H1 (cell line): ENCODE data around the gene ADD2. TPM values are rescaled to one million over a fixed set of nuclear protein-coding genes. Genes with fewer than 3 reads are reported as not detected.

Experiments used
- CTCF ChIA-PET: fragments of 300-600 bp; sonication (Branson Sonifier 250); formaldehyde crosslinking; loops from one replicate; lab custom pipeline; 2021; ENCODE audit not compliant: partially characterized antibody; lab: Charles Lee
- POLR2A ChIA-PET: fragments of 300-600 bp; sonication (Branson Sonifier 250); formaldehyde crosslinking; loops from one replicate; lab custom pipeline; 2021; ENCODE audit warnings: inconsistent platforms; ENCODE audit not compliant: partially characterized antibody; lab: Charles Lee
- DNase-seq, 2 experiments: peaks; one replicate each; pipeline versions ENCODE4 v3.0.0 to v3.0.0-alpha.2; 2010 to 2022; ENCODE audit warnings: low spot score in 2 of 2, low read depth in 1 of 2, mixed read lengths in 1 of 2
- FAIRE-seq: peaks from 2 replicates; lab custom pipeline; 2011; peaks lifted over from hg19 to GRCh38; lab: Jason Lieb, UNC
- H2AFZ ChIP-seq: 2 replicates; pipeline ENCODE4 v1.8.1; 2012; ENCODE audit warnings: low read length, inconsistent platforms
- H2AK5ac ChIP-seq: 2 replicates; pipeline ENCODE4 v1.6.1; 2013; ENCODE audit warnings: low read depth, low read length
- H2BK120ac ChIP-seq: replicated peaks from 2 replicates; pipeline ENCODE3; 2013; ENCODE audit warnings: low read depth, low read length, inconsistent platforms
- H2BK12ac ChIP-seq: 2 replicates; pipeline ENCODE4 v1.6.1; 2013; ENCODE audit warnings: low read depth, low read length
- H2BK15ac ChIP-seq: 2 replicates; pipeline ENCODE4 v1.6.1; 2013; ENCODE audit warnings: low read length
- H2BK20ac ChIP-seq: 2 replicates; pipeline ENCODE4 v1.6.1; 2013; ENCODE audit warnings: low read length
- H2BK5ac ChIP-seq: 2 replicates; pipeline ENCODE4 v1.6.1; 2013; ENCODE audit warnings: low read depth, low read length
- H3K14ac ChIP-seq: 2 replicates; pipeline ENCODE4 v1.6.1; 2013; ENCODE audit warnings: inconsistent platforms; ENCODE audit not compliant: insufficient read length
- H3K18ac ChIP-seq: 2 replicates; pipeline ENCODE4 v1.6.1; 2013; ENCODE audit warnings: low read length; ENCODE audit errors: extremely low read depth
- H3K23ac ChIP-seq: 2 replicates; pipeline ENCODE4 v1.6.1; 2013; ENCODE audit warnings: inconsistent platforms; ENCODE audit not compliant: insufficient read length
- H3K23me2 ChIP-seq: 2 replicates; pipeline ENCODE4 v1.6.1; 2013; ENCODE audit warnings: low read depth, low read length
- H3K27ac ChIP-seq: 2 replicates; pipeline ENCODE4 v1.6.1; 2011; ENCODE audit warnings: low read depth, low read length, inconsistent platforms
- H3K27me3 ChIP-seq, 4 experiments: replicated peaks in 1 of 4; 1 replicate in 1 of 4; 2 replicates in 3 of 4; pipeline versions ENCODE4 v1.6.1 to v1.8.1; 2011 to 2013; ENCODE audit warnings: low read length in 3 of 4, mild to moderate bottlenecking in 3 of 4, inconsistent platforms in 2 of 4, mixed read lengths in 2 of 4, moderate library complexity in 1 of 4; ENCODE audit not compliant: control insufficient read depth in 3 of 4, insufficient read depth in 3 of 4; ENCODE audit errors: extremely low read depth in 1 of 4
- H3K36me3 ChIP-seq, 4 experiments: 2 replicates each; pipeline versions ENCODE4 v1.6.1 to v1.8.1; 2011 to 2013; ENCODE audit warnings: mild to moderate bottlenecking in 4 of 4, low read length in 3 of 4, moderate library complexity in 2 of 4, control low read depth in 1 of 4, inconsistent platforms in 1 of 4; ENCODE audit not compliant: insufficient read depth in 4 of 4, control insufficient read depth in 2 of 4
- H3K4ac ChIP-seq: replicated peaks from 2 replicates; pipeline ENCODE3; 2013; ENCODE audit warnings: low read length, low read depth, mixed read lengths, inconsistent platforms; ENCODE audit not compliant: insufficient read length
- H3K4me1 ChIP-seq, 4 experiments: replicated peaks in 1 of 4; 1 replicate in 1 of 4; 2 replicates in 3 of 4; pipeline versions ENCODE4 v1.6.1 to v1.8.1; 2011 to 2013; ENCODE audit warnings: low read length in 3 of 4, inconsistent platforms in 2 of 4, mixed read lengths in 1 of 4; ENCODE audit not compliant: insufficient read depth in 4 of 4, control insufficient read depth in 3 of 4
- H3K4me2 ChIP-seq, 2 experiments: 2 replicates each; pipeline versions ENCODE4 v1.6.1 to v1.8.1; 2011 to 2013; ENCODE audit warnings: low read depth in 2 of 2, low read length in 2 of 2, control low read depth in 1 of 2, inconsistent platforms in 1 of 2, mild to moderate bottlenecking in 1 of 2; ENCODE audit not compliant: insufficient read depth in 1 of 2
- H3K4me3 ChIP-seq, 4 experiments: fragments of 200-600, 300-600 bp in 1 of 4; sonication (generic), shearing (Covaris generic), sonication (Bioruptor Twin) in 1 of 4; 2 replicates each; pipeline versions ENCODE4 v1.5.1 to v1.8.1; 2011 to 2016; ENCODE audit warnings: low read length in 4 of 4, low read depth in 3 of 4, control low read depth in 2 of 4, inconsistent platforms in 2 of 4, mild to moderate bottlenecking in 2 of 4, mixed read lengths in 1 of 4, moderate library complexity in 1 of 4; ENCODE audit not compliant: insufficient read depth in 2 of 4; ENCODE audit errors: extremely low read depth in 1 of 4
- H3K56ac ChIP-seq: replicated peaks from 2 replicates; pipeline ENCODE3; 2013; ENCODE audit warnings: low read depth, mild to moderate bottlenecking, mixed read lengths, low read length, inconsistent platforms; ENCODE audit not compliant: insufficient read length
- H3K79me1 ChIP-seq: 2 replicates; pipeline ENCODE4 v1.6.1; 2013; ENCODE audit warnings: low read depth, low read length, control low read depth
- H3K79me2 ChIP-seq, 2 experiments: 2 replicates each; pipeline versions ENCODE4 v1.6.1 to v1.8.1; 2012 to 2013; ENCODE audit warnings: low read length in 2 of 2, mild to moderate bottlenecking in 2 of 2, inconsistent platforms in 1 of 2; ENCODE audit not compliant: insufficient read depth in 2 of 2, control insufficient read depth in 1 of 2
- H3K9ac ChIP-seq, 4 experiments: replicated peaks in 1 of 4; 1 replicate in 1 of 4; 2 replicates in 3 of 4; pipeline versions ENCODE4 v1.6.1 to v1.8.1; 2011 to 2013; ENCODE audit warnings: low read depth in 3 of 4, low read length in 3 of 4, control low read depth in 2 of 4, mild to moderate bottlenecking in 2 of 4, moderate library complexity in 2 of 4, inconsistent platforms in 1 of 4; ENCODE audit errors: extremely low read depth in 1 of 4
- H3K9me3 ChIP-seq, 2 experiments: 2 replicates each; pipeline versions ENCODE4 v1.6.1 to v1.8.1; 2012 to 2013; ENCODE audit warnings: mild to moderate bottlenecking in 2 of 2, moderate library complexity in 2 of 2, control low read depth in 1 of 2, inconsistent platforms in 1 of 2, low read depth in 1 of 2, low read length in 1 of 2, mixed read lengths in 1 of 2; ENCODE audit not compliant: insufficient read depth in 2 of 2
- H4K20me1 ChIP-seq, 2 experiments: replicated peaks in 1 of 2; 2 replicates each; pipeline versions ENCODE3 to v1.8.1; 2011 to 2013; ENCODE audit warnings: inconsistent platforms in 2 of 2, low read length in 2 of 2, mild to moderate bottlenecking in 1 of 2; ENCODE audit not compliant: insufficient read depth in 2 of 2, control insufficient read depth in 1 of 2
- H4K5ac ChIP-seq: 2 replicates; pipeline ENCODE4 v1.6.1; 2013; ENCODE audit warnings: low read length, low read depth, mixed read lengths, inconsistent platforms; ENCODE audit not compliant: insufficient read length
- H4K8ac ChIP-seq: 2 replicates; pipeline ENCODE4 v1.8.0; 2013; ENCODE audit warnings: mild to moderate bottlenecking, moderate library complexity, low read length, inconsistent platforms; ENCODE audit not compliant: insufficient read depth; ENCODE audit errors: extremely low read depth
- H4K91ac ChIP-seq: replicated peaks from 2 replicates; pipeline ENCODE3; 2013; ENCODE audit warnings: low read length, mixed read lengths, inconsistent platforms; ENCODE audit not compliant: insufficient read length
- ASH2L ChIP-seq: fragments of 200-600, 300-600 bp; sonication (generic); IDR thresholded peaks from one replicate; pipeline ENCODE4 v1.7.1; 2017; ENCODE audit warnings: low read length
- CREB1 ChIP-seq: IDR thresholded peaks from 2 replicates; pipeline ENCODE4 v1.6.1; 2012; ENCODE audit warnings: inconsistent platforms
- EGR1 ChIP-seq: IDR thresholded peaks from 2 replicates; pipeline ENCODE4 v1.6.1; 2011; ENCODE audit warnings: low read depth, low read length, borderline replicate concordance
- EZH2 ChIP-seq: fragments of 200-600 bp; sonication (generic); IDR thresholded peaks from 2 replicates; pipeline ENCODE4 v1.7.1; 2012; ENCODE audit warnings: low read depth, mild to moderate bottlenecking, moderate library complexity, low read length, inconsistent platforms; ENCODE audit not compliant: severe bottlenecking
- GTF2F1 ChIP-seq: IDR thresholded peaks from 2 replicates; pipeline ENCODE4 v1.6.1; 2012; ENCODE audit warnings: low read depth, low read length, improper control_type of control experiment, borderline replicate concordance
- KDM4A ChIP-seq: IDR thresholded peaks from one replicate; pipeline ENCODE4 v1.7.1; 2012; ENCODE audit warnings: low read depth, mild to moderate bottlenecking, moderate library complexity, low read length, inconsistent platforms; ENCODE audit not compliant: severe bottlenecking
- MAFK ChIP-seq: IDR thresholded peaks from 2 replicates; pipeline ENCODE4 v1.6.1; 2012; ENCODE audit warnings: low read depth, mild to moderate bottlenecking, improper control_type of control experiment, low read length
- RBBP5 ChIP-seq: IDR thresholded peaks from 2 replicates; pipeline ENCODE4 v1.7.1; 2012; ENCODE audit warnings: low read depth, mild to moderate bottlenecking, inconsistent platforms, low read length, moderate library complexity, borderline replicate concordance
- RXRA ChIP-seq: IDR thresholded peaks from 2 replicates; pipeline ENCODE4 v1.6.1; 2011; ENCODE audit warnings: low read depth, mild to moderate bottlenecking, low read length, moderate library complexity; ENCODE audit not compliant: insufficient read depth
- SRF ChIP-seq: IDR thresholded peaks from 2 replicates; pipeline ENCODE4 v1.6.1; 2011; ENCODE audit warnings: mild to moderate bottlenecking, low read depth, low read length, moderate library complexity
- SUZ12 ChIP-seq: fragments of 200-600 bp; sonication (generic); IDR thresholded peaks from 2 replicates; pipeline ENCODE4 v1.6.1; 2012; ENCODE audit warnings: mild to moderate bottlenecking, inconsistent platforms, low read length, moderate library complexity, mixed read lengths
- WGBS, 2 experiments: shearing (Covaris generic) in 1 of 2; methylation state at CpG; one replicate each; pipeline versions ENCODE4 v1.1.6 to v1.1.7; 2013 to 2015; ENCODE audit warnings: low lambda C conversion rate in 2 of 2, mixed read lengths in 2 of 2, inconsistent platforms in 1 of 2, low coverage in 1 of 2, missing lambda C conversion rate in 1 of 2; ENCODE audit not compliant: insufficient replicate concordance in 2 of 2, insufficient coverage in 1 of 2, insufficient read length in 1 of 2; ENCODE audit errors: extremely low coverage in 1 of 2, missing lambda C conversion rate in 1 of 2; 5-methylcytosine and 5-hydroxymethylcytosine counted together
- polyA plus RNA-seq, 7 experiments: library from polyadenylated mRNA; depleted of rRNA in 3 of 7; stranded (reverse) in 5 of 7; unstranded in 2 of 7; fragments of >200 nt in 5 of 7; fragments of 200-250 nt in 2 of 7; gene quantifications; 1 replicate in 5 of 7; 2 replicates in 1 of 7; 4 replicates in 1 of 7; pipeline versions ENCODE4 v1.2.1 to v1.2.3, GENCODE V29; 2011 to 2013; ENCODE audit warnings: missing spikeins in 2 of 7, mixed read lengths in 2 of 7
- total RNA-seq: library from RNA; stranded (reverse); fragmentation: NEBNext Ultra II Directional; extraction: Animal tissue kit (Norgen Biotek cat#: 25700); gene quantifications from 2 replicates; pipeline ENCODE4 v1.2.1, GENCODE V29; 2021
- TF ChIP-seq, protein P1 (sequence below): IDR thresholded peaks from 2 replicates; pipeline ENCODE4 v1.6.1; 2011; ENCODE audit warnings: low read length, improper control_type of control experiment
- TF ChIP-seq, protein P2 (sequence below): IDR thresholded peaks from 2 replicates; pipeline ENCODE4 v1.6.1; 2011; ENCODE audit warnings: low read depth, mild to moderate bottlenecking, low read length; ENCODE audit not compliant: insufficient read depth

ADD2 gene
- total and polyA plus RNA-seq, 2 of the 8 experiments (the other 6 are each of a cell fraction or from before 2014, with no cell fraction given), result 58.5 to 170 TPM

DNA sequence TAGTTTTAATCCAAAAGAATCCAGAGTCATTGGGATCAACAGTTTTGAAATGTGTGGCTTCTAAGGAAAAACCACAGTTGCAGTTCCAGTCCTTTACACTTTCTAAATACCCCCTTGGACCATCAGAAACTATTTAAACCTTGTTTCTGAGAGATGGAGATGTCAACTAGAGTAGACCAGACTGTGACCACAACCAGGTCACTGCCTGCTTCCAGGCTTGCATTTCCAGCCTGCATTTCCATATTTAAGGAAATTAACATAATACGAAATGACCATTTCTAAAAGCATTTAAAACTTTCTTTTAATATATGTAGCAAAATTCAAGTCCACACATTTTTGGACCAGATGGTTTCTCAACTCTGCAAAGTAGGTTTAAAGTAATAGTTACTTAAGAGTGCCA lies 38.4 kb downstream of the ADD2 start:
- DNase-seq (no peak), FAIRE-seq (no peak)
- no peak overlapping the region for H3K18ac ChIP-seq
- no peaks in the 10 kb centered on the region for H3K9me3 ChIP-seq
- no peak overlapping the region for H4K5ac ChIP-seq
- H3K36me3 ChIP-seq, result no peaks in the 10 kb centered on the region
- H2BK20ac ChIP-seq, result no peak overlapping the region
- H2BK15ac ChIP-seq, result no peak overlapping the region
- no peak overlapping the region for H2BK12ac ChIP-seq
- POLR2A ChIA-PET, result no interaction called here
- WGBS, 2 experiments, result 83% methylated on average over 1 of the region's 1 CpG; no CpG with 5 or more reads in 1 of the 2 experiments
- H2AK5ac ChIP-seq, result no peak overlapping the region
- peaks cover 5 to 25% of the 10 kb centered on the region in 2 experiments for H4K20me1 ChIP-seq
- no peak overlapping the region for H2BK5ac ChIP-seq
- H3K9ac ChIP-seq, result no peak overlapping the region
- CTCF ChIA-PET, result interaction anchor here (1.0 kb wide), 1 partner anchor 9 kb away, joined by 4 read pairs; no protein-coding TSS in a partner anchor
- no peak overlapping the region for H3K23ac ChIP-seq
- no peaks in the 10 kb centered on the region for H3K27me3 ChIP-seq
- H3K79me1 ChIP-seq, result peaks cover 37% of the 10 kb centered on the region
- H3K4me2 ChIP-seq, result no peak overlapping the region
- H3K4ac ChIP-seq, result no peak overlapping the region
- peaks cover 27 to 84% of the 10 kb centered on the region in 2 experiments for H3K79me2 ChIP-seq
- no peak overlapping the region for H4K8ac ChIP-seq
- H2AFZ ChIP-seq, result no peak overlapping the region
- H2BK120ac ChIP-seq, result no peak overlapping the region
- H3K4me1 ChIP-seq, result peaks cover 38 to 67% (median 51%) of the 10 kb centered on the region in 4 experiments
- H3K27ac ChIP-seq, result no peak overlapping the region
- no peaks in the 10 kb centered on the region for H3K23me2 ChIP-seq
- no peak overlapping the region for H3K14ac ChIP-seq
- no peak overlapping the region for H4K91ac ChIP-seq
- H3K56ac ChIP-seq, result no peak overlapping the region
- H3K4me3 ChIP-seq, result no peak overlapping the region
- TF ChIP-seq CREB1 (no peak), RBBP5 (no peak), SUZ12 (no peak), EZH2 (no peak), ASH2L (no peak), MAFK (no peak), SRF (no peak), EGR1 (no peak), KDM4A (no peak), RXRA (no peak), GTF2F1 (no peak)
- TF ChIP-seq, protein P1, sequence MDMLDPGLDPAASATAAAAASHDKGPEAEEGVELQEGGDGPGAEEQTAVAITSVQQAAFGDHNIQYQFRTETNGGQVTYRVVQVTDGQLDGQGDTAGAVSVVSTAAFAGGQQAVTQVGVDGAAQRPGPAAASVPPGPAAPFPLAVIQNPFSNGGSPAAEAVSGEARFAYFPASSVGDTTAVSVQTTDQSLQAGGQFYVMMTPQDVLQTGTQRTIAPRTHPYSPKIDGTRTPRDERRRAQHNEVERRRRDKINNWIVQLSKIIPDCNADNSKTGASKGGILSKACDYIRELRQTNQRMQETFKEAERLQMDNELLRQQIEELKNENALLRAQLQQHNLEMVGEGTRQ, result no peak
- TF ChIP-seq, protein P2, sequence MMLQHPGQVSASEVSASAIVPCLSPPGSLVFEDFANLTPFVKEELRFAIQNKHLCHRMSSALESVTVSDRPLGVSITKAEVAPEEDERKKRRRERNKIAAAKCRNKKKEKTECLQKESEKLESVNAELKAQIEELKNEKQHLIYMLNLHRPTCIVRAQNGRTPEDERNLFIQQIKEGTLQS, result no peak
